NCI-H1694 (cell line): ENCODE measurements around the gene EFCC1.
"Not testable (repeated sequence)": the region's sequence is repeated elsewhere in the genome, so short reads cannot be mapped to it uniquely, and the experiment has no call there.

Experiments used
- DNase-seq: peaks from one replicate; lab custom pipeline; 2025; lab: John Stamatoyannopoulos, UW

Gene EFCC1

DNA sequence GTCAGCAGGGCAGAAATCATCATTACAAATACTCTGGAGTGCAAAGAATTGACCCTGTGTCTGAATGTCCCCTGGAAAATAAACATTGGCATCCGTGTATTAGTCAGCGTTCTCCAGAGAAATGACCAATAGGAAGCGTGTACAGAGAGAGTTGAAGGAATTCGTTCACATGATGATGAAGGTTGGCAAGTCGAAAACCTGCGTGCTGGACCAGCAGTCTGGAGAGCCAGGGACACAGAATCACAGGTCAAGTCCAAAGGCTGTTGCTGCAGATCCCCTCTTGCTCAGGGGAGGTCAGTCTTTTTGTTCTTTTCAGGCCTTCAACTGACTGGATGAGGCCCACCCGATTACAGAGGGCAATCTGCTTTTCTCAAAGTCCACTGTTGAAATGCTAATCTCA lies 76.1 kb downstream of the EFCC1 start:
- DNase-seq: no peak

DNA sequence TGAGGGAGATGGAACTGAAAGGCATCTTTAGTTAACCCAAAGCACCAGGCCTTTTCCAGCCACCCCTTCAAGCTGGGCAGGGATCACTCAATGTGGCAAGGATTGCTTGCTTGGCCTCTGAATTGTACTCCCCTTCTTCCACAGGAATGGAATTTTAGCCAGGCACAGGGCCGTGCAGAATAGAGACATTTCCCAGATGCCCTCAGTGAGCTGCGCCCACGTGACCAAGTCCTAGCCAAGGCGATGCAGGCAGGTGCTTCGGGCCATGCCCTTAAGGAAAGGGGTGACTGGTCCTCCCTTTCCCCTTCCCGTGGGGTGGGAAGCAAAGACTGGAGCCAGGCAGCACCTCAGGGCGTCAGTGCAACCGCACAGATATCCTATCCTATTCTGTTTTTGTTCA lies 77.4 kb downstream of the EFCC1 start:
- DNase-seq: no peak

DNA sequence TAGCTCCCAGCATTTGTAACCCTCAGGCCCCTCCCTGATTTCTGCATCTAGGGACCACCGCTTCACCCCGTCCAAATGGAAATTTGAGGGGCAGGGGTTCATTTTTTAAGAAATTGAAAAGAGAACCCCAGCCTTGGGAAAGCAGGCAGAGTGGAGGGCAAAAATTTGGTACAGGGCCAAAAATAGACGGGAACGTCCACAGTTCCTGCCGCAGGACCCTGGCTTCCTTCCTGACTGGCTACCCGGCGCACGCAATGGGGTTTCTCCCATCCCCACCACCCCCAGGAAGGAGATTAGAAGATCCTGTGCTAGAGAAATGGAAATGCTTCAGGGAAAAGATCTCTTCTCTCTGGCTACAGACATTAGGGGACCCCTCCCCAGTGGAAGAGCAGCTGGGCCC lies 80.4 kb downstream of the EFCC1 start:
- DNase-seq: no peak

GRCh38 chr3:129082026-129082425 lies 80.9 kb downstream of the EFCC1 start:
- DNase-seq: no peak

GRCh38 chr3:129084501-129084900 lies 83.4 kb downstream of the EFCC1 start:
- no peak for DNase-seq

DNA sequence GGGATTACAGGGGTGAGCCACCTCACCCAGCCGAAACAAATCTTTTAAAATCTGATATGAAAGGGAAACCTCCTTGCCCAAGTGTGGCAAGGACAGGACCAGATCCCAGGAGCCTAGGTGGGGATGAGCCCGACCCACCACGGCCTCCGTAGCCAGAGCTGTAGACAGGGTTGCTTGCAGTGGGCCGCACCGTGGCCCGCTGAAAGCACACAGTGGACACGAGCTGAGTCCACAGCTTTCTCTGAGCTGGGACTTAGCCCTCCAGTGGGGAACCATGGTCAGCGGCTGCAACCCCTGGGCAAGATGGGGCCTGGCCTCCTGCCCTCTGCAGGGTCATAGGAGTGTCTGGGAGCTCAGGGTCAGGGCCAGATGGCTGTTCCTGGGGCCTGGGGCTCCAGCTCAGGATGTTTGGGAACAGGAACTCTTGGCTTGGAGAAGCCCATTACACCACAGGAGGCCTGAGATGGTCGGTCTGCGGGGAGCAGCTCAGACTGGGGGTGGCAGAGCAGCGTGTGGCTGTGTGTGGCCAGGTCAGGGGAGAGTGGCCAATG lies 84.1 kb downstream of the EFCC1 start:
- DNase-seq: no peak

- DNase-seq: no peak
Measured at GRCh38 chr3:129085818-129086217, 84.7 kb downstream of the EFCC1 start.

DNA sequence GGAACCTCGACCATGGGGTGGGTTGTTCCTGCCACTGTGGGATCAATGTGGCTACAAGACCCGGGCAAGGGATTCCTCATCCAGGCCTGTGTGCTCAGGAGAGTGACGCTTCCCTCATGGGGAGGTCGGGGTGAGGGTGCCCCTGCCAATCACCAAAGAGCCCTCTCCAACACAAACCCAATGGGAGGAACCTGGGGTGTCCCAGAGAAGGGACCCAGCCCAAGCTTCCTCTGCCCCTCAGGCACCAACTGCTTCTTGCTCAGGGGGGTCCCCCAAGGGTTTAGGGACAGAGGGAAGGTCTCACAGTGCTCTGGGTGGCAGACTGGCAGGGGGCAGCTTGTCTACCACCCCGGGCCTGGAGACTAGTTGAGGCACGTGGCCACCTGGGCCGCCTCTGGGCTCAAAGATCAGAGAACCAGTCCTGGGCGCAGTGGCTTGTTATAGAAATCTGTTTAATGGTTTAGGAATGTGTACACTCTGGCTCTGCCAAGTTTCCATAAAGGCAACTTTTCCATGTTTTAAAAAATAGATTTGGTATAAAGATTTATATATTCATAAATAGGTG lies 86.1 kb downstream of the EFCC1 start:
- DNase-seq: no peak

- DNase-seq: peak; percentile 18
Measured at GRCh38 chr3:129087904-129088303, 86.8 kb downstream of the EFCC1 start.

- DNase-seq: not testable (repeated sequence)
Measured at GRCh38 chr3:129088312-129088711, 87.2 kb downstream of the EFCC1 start.
